HG02571 (cell line): ENCODE data around the gene MAML1.
A peak's percentile ranks its signal among the peaks of the same experiment; 100 is the strongest.
"Not testable (repeated sequence)": the region's sequence is repeated elsewhere in the genome, so short reads cannot be mapped to it uniquely, and the experiment has no call there.

ENCODE experiments used
- ATAC-seq: cut with Tn5 transposase; IDR thresholded peaks from one replicate; pipeline ENCODE4 v1.9.1; 2021; ENCODE audit warnings: mild to moderate bottlenecking, moderate library complexity; ENCODE audit not compliant: unreplicated experiment

Gene MAML1

GRCh38 chr5:179732412-179732917 lies at the start of gene MAML1:
MAML1 (plus strand) TSS chr5:179732822; CDS start chr5:179733113, 291 bp downstream.
- peak; percentile 90 for ATAC-seq

- ATAC-seq: not testable (repeated sequence)
These were observed 43.4 kb upstream of the MAML1 start for GRCh38 chr5:179689212-179689611.

GRCh38 chr5:179694561-179694960 lies 38.1 kb upstream of the MAML1 start:
- no peak for ATAC-seq

- ATAC-seq: no peak
These were observed 36.0 kb upstream of the MAML1 start for GRCh38 chr5:179696603-179697002.

GRCh38 chr5:179697108-179697507 lies 35.5 kb upstream of the MAML1 start:
- no peak for ATAC-seq

- ATAC-seq: not testable (repeated sequence)
These were observed 35.1 kb upstream of the MAML1 start for GRCh38 chr5:179697543-179697942.

GRCh38 chr5:179697993-179698934 lies 34.4 kb upstream of the MAML1 start:
- peak; percentile 88 for ATAC-seq

GRCh38 chr5:179698935-179699615 lies 33.5 kb upstream of the MAML1 start, which contains the start of gene CANX:
CANX (plus strand) TSS chr5:179698967; CDS start chr5:179705682, 6,715 bp downstream.
- peak; percentile 0 for ATAC-seq

GRCh38 chr5:179699616-179700237 lies 32.9 kb upstream of the MAML1 start:
- ATAC-seq: peak; percentile 13

GRCh38 chr5:179700401-179700918 lies 32.2 kb upstream of the MAML1 start:
- no peak for ATAC-seq

- ATAC-seq: no peak
These were observed 16.3 kb upstream of the MAML1 start for GRCh38 chr5:179716286-179716685.

- no peak for ATAC-seq
These were observed 12.4 kb upstream of the MAML1 start for GRCh38 chr5:179720222-179720621.

GRCh38 chr5:179724163-179724562 lies 8.5 kb upstream of the MAML1 start:
- ATAC-seq: no peak

GRCh38 chr5:179727106-179727505 lies 5.5 kb upstream of the MAML1 start:
- ATAC-seq: no peak

GRCh38 chr5:179729303-179729702 lies 3.3 kb upstream of the MAML1 start:
- ATAC-seq: no peak

GRCh38 chr5:179729727-179730126 lies 2.9 kb upstream of the MAML1 start:
- ATAC-seq: no peak

GRCh38 chr5:179730356-179730755 lies 2.3 kb upstream of the MAML1 start:
- ATAC-seq: no peak

- ATAC-seq: no peak
These were observed 1.8 kb upstream of the MAML1 start for GRCh38 chr5:179730852-179731251.

GRCh38 chr5:179731791-179732411 lies 721 bp upstream of the MAML1 start:
- peak; percentile 8 for ATAC-seq
